Neural cell (in vitro differentiated cells): ENCODE data around the gene TMEM174. TPM values are rescaled to one million over a fixed set of nuclear protein-coding genes. Genes with fewer than 3 reads are reported as not detected.

Source experiments
- H2AFZ ChIP-seq: fragments of 200-600, 300-800 bp; sonication (generic), shearing (Covaris generic); 2 replicates; pipeline ENCODE4 v1.6.0; 2014; ENCODE audit warnings: low read depth, mild to moderate bottlenecking, antibody characterized with exemption, low read length, moderate library complexity
- H3F3A ChIP-seq: fragments of 200-600 bp; shearing (Covaris generic); 2 replicates; pipeline ENCODE4 v1.6.1; 2016; ENCODE audit warnings: mild to moderate bottlenecking, moderate library complexity, mixed read lengths, antibody characterized with exemption, low read length; ENCODE audit not compliant: insufficient read depth, poor library complexity, severe bottlenecking
- H3K27ac ChIP-seq: fragments of 200-600, 300-800 bp; sonication (generic), shearing (Covaris generic); 2 replicates; pipeline ENCODE4 v1.5.1; 2014; ENCODE audit warnings: mild to moderate bottlenecking, low read length, moderate library complexity
- H3K27me3 ChIP-seq: fragments of 300-800, 200-600 bp; sonication (generic), shearing (Covaris generic); 2 replicates; pipeline ENCODE4 v1.6.0; 2014; ENCODE audit warnings: mild to moderate bottlenecking, low read depth, low read length, moderate library complexity; ENCODE audit not compliant: insufficient read depth
- H3K36me3 ChIP-seq: fragments of 300-800, 200-600 bp; sonication (generic), shearing (Covaris generic); 2 replicates; pipeline ENCODE4 v1.5.1; 2014; ENCODE audit warnings: mild to moderate bottlenecking, antibody characterized with exemption, low read length, moderate library complexity; ENCODE audit not compliant: insufficient read depth
- H3K4me2 ChIP-seq: fragments of 300-800, 200-600 bp; sonication (generic), shearing (Covaris generic); 2 replicates; pipeline ENCODE4 v1.6.0; 2014; ENCODE audit warnings: mild to moderate bottlenecking, low read length
- H3K4me3 ChIP-seq: fragments of 300-800, 200-600 bp; sonication (generic), shearing (Covaris generic); 2 replicates; pipeline ENCODE4 v1.5.1; 2014; ENCODE audit warnings: mild to moderate bottlenecking, low read length, moderate library complexity
- H3K79me2 ChIP-seq: fragments of 200-600 bp; shearing (Covaris generic); replicated peaks from 2 replicates; pipeline ENCODE4 v1.6.0; 2014; ENCODE audit warnings: mild to moderate bottlenecking, low read length, moderate library complexity; ENCODE audit not compliant: insufficient read depth
- H3K9ac ChIP-seq: fragments of 300-800, 200-600 bp; sonication (generic), shearing (Covaris generic); 2 replicates; pipeline ENCODE4 v1.6.1; 2016; ENCODE audit warnings: mild to moderate bottlenecking, low read length, mixed read lengths
- H3K9me2 ChIP-seq: fragments of 200-600 bp; shearing (Covaris generic); 2 replicates; pipeline ENCODE4 v1.6.1; 2016; ENCODE audit warnings: mild to moderate bottlenecking, low read length, mixed read lengths; ENCODE audit not compliant: insufficient read depth
- H3K9me3 ChIP-seq: fragments of 200-600, 300-800 bp; sonication (generic), shearing (Covaris generic); 2 replicates; pipeline ENCODE4 v1.6.1; 2016; ENCODE audit warnings: mild to moderate bottlenecking, mixed run types, low read length, moderate library complexity, mixed read lengths
- H4K20me1 ChIP-seq: fragments of 200-600 bp; shearing (Covaris generic); 2 replicates; pipeline ENCODE4 v1.6.1; 2016; ENCODE audit warnings: mild to moderate bottlenecking, mixed run types; ENCODE audit not compliant: insufficient read depth
- EP300 ChIP-seq: fragments of 450-650 bp; conservative IDR thresholded peaks from 2 replicates; pipeline ENCODE4 v1.6.1; 2014; ENCODE audit warnings: antibody characterized with exemption, mild to moderate bottlenecking, moderate library complexity; ENCODE audit not compliant: poor library complexity, severe bottlenecking
- EZH2 ChIP-seq: fragments of 200-600, 300-800 bp; shearing (Covaris generic), sonication (generic); IDR thresholded peaks from 2 replicates; pipeline ENCODE4 v1.6.1; 2014; ENCODE audit warnings: antibody characterized with exemption, low read length, borderline replicate concordance, mild to moderate bottlenecking; ENCODE audit not compliant: insufficient read depth, poor library complexity, severe bottlenecking
- MXI1 ChIP-seq: fragments of 450-650 bp; conservative IDR thresholded peaks from 2 replicates; pipeline ENCODE4 v1.6.1; 2014; ENCODE audit warnings: antibody characterized with exemption, mild to moderate bottlenecking; ENCODE audit not compliant: poor library complexity, severe bottlenecking
- POLR2AphosphoS5 ChIP-seq: IDR thresholded peaks from 2 replicates; pipeline ENCODE4 v1.6.1; 2012
- RAD21 ChIP-seq: fragments of 450-650 bp; conservative IDR thresholded peaks from 2 replicates; pipeline ENCODE4 v1.6.1; 2014; ENCODE audit warnings: antibody characterized with exemption, mild to moderate bottlenecking, moderate library complexity
- REST ChIP-seq: IDR thresholded peaks from 2 replicates; pipeline ENCODE4 v1.6.1; 2012; ENCODE audit warnings: borderline replicate concordance
- SMC3 ChIP-seq: fragments of 450-650 bp; conservative IDR thresholded peaks from 2 replicates; pipeline ENCODE4 v1.6.1; 2014; ENCODE audit warnings: antibody characterized with exemption, mild to moderate bottlenecking, moderate library complexity; ENCODE audit not compliant: poor library complexity
- TAF1 ChIP-seq: IDR thresholded peaks from 2 replicates; pipeline ENCODE4 v1.6.1; 2012; ENCODE audit warnings: low read depth
- polyA plus RNA-seq: library from polyadenylated mRNA; depleted of rRNA; stranded (reverse); fragments of >200 nt; gene quantifications from 2 replicates; pipeline ENCODE4 v1.2.3, GENCODE V29; 2014
- TF ChIP-seq, protein P1 (sequence below): fragments of 450-650 bp; IDR thresholded peaks from 2 replicates; pipeline ENCODE4 v1.5.1; 2014; ENCODE audit warnings: antibody characterized with exemption, mild to moderate bottlenecking, moderate library complexity; ENCODE audit not compliant: poor library complexity, severe bottlenecking

Gene TMEM174
- polyA plus RNA-seq, 1 donor from 2014 or later, result not detected

- H3F3A ChIP-seq, result no peaks in the 10 kb centered on the region
- H3K79me2 ChIP-seq, result no peaks in the 10 kb centered on the region
- no peaks in the 10 kb centered on the region for H3K27me3 ChIP-seq
- H4K20me1 ChIP-seq, result no peaks in the 10 kb centered on the region
- no peak overlapping the region for H3K9ac ChIP-seq
- H3K9me2 ChIP-seq, result no peaks in the 10 kb centered on the region
- no peak overlapping the region for H3K4me2 ChIP-seq
- TF ChIP-seq EZH2 (no peak), REST (no peak), MXI1 (no peak), POLR2AphosphoS5 (no peak), TAF1 (no peak), RAD21 (no peak), SMC3 (no peak), EP300 (no peak)
- TF ChIP-seq, protein P1, sequence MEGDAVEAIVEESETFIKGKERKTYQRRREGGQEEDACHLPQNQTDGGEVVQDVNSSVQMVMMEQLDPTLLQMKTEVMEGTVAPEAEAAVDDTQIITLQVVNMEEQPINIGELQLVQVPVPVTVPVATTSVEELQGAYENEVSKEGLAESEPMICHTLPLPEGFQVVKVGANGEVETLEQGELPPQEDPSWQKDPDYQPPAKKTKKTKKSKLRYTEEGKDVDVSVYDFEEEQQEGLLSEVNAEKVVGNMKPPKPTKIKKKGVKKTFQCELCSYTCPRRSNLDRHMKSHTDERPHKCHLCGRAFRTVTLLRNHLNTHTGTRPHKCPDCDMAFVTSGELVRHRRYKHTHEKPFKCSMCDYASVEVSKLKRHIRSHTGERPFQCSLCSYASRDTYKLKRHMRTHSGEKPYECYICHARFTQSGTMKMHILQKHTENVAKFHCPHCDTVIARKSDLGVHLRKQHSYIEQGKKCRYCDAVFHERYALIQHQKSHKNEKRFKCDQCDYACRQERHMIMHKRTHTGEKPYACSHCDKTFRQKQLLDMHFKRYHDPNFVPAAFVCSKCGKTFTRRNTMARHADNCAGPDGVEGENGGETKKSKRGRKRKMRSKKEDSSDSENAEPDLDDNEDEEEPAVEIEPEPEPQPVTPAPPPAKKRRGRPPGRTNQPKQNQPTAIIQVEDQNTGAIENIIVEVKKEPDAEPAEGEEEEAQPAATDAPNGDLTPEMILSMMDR, result no peak
- no peak overlapping the region for H3K4me3 ChIP-seq
- no peak overlapping the region for H2AFZ ChIP-seq
- H3K36me3 ChIP-seq, result no peaks in the 10 kb centered on the region
- H3K27ac ChIP-seq, result no peak overlapping the region
- no peaks in the 10 kb centered on the region for H3K9me3 ChIP-seq
Measured at GRCh38 chr5:73152411-73153388, 20.3 kb upstream of the TMEM174 start.

- no peaks in the 10 kb centered on the region for H3K79me2 ChIP-seq
- no peak overlapping the region for H3K9ac ChIP-seq
- H3K4me2 ChIP-seq, result no peak overlapping the region
- no peaks in the 10 kb centered on the region for H3K27me3 ChIP-seq
- H3K36me3 ChIP-seq, result no peaks in the 10 kb centered on the region
- H3K27ac ChIP-seq, result no peak overlapping the region
- no peaks in the 10 kb centered on the region for H4K20me1 ChIP-seq
- H3K9me2 ChIP-seq, result no peaks in the 10 kb centered on the region
- H3K9me3 ChIP-seq, result no peaks in the 10 kb centered on the region
- H3K4me3 ChIP-seq, result no peak overlapping the region
- H2AFZ ChIP-seq, result no peak overlapping the region
- no peaks in the 10 kb centered on the region for H3F3A ChIP-seq
- TF ChIP-seq SMC3, result no peak
- no peak for TF ChIP-seq RAD21
- no peak for TF ChIP-seq EZH2
- TF ChIP-seq POLR2AphosphoS5, result no peak
- TF ChIP-seq, protein P1, result no peak
- TF ChIP-seq EP300, result no peak
- TF ChIP-seq MXI1, result no peak
- TF ChIP-seq TAF1, result no peak
- no peak for TF ChIP-seq REST
Measured at GRCh38 chr5:73153513-73153912, 19.5 kb upstream of the TMEM174 start.
